ENCODE data around the gene PPP1R12B.
"Not testable (repeated sequence)": the region's sequence is repeated elsewhere in the genome, so short reads cannot be mapped to it uniquely, and the experiment has no call there.

The PPP1R12B gene

GRCh38 chr1:202349206-202349928, 868 bp downstream of the PPP1R12B start:
- DNase-seq (ENCODE audit: low spot score), result peak; percentile 68

- DNase-seq (ENCODE audit: low spot score), result no peak
Measured at GRCh38 chr1:202351725-202352124, 3.2 kb downstream of the PPP1R12B start.

GRCh38 chr1:202352583-202353197, 4.2 kb downstream of the PPP1R12B start:
- DNase-seq (ENCODE audit: low spot score), result not testable (repeated sequence)

GRCh38 chr1:202355944-202356553, 7.5 kb downstream of the PPP1R12B start:
- no peak for DNase-seq (ENCODE audit: low spot score)

- no peak for DNase-seq (ENCODE audit: low spot score)
Measured at GRCh38 chr1:202357506-202357905, 9.0 kb downstream of the PPP1R12B start.

GRCh38 chr1:202361224-202361623, 12.7 kb downstream of the PPP1R12B start:
- no peak for DNase-seq (ENCODE audit: low spot score)

- no peak for DNase-seq (ENCODE audit: low spot score)
Measured at GRCh38 chr1:202361701-202362100, 13.2 kb downstream of the PPP1R12B start.

GRCh38 chr1:202362212-202362611, 13.7 kb downstream of the PPP1R12B start:
- no peak for DNase-seq (ENCODE audit: low spot score)

- no peak for DNase-seq (ENCODE audit: low spot score)
Measured at GRCh38 chr1:202365092-202365815, 16.8 kb downstream of the PPP1R12B start.

GRCh38 chr1:202367271-202367670, 18.8 kb downstream of the PPP1R12B start:
- no peak for DNase-seq (ENCODE audit: low spot score)

GRCh38 chr1:202370906-202371305, 22.4 kb downstream of the PPP1R12B start:
- DNase-seq (ENCODE audit: low spot score), result not testable (repeated sequence)

- DNase-seq (ENCODE audit: low spot score), result no peak
Measured at GRCh38 chr1:202374099-202374498, 25.6 kb downstream of the PPP1R12B start.

GRCh38 chr1:202375175-202375574, 26.7 kb downstream of the PPP1R12B start:
- DNase-seq (ENCODE audit: low spot score), result not testable (repeated sequence)

- peak; percentile 8 for DNase-seq (ENCODE audit: low spot score)
Measured at GRCh38 chr1:202376247-202376646, 27.7 kb downstream of the PPP1R12B start.

- DNase-seq (ENCODE audit: low spot score), result not testable (repeated sequence)
Measured at GRCh38 chr1:202379884-202380529, 31.5 kb downstream of the PPP1R12B start.

GRCh38 chr1:202380535-202380934, 32.0 kb downstream of the PPP1R12B start:
- not testable (repeated sequence) for DNase-seq (ENCODE audit: low spot score)

- DNase-seq (ENCODE audit: low spot score), result not testable (repeated sequence)
Measured at GRCh38 chr1:202381867-202382266, 33.4 kb downstream of the PPP1R12B start.

GRCh38 chr1:202395831-202396230, 47.3 kb downstream of the PPP1R12B start:
- peak; percentile 47 for DNase-seq (ENCODE audit: low spot score)

- DNase-seq (ENCODE audit: low spot score), result no peak
Measured at GRCh38 chr1:202397256-202397655, 48.8 kb downstream of the PPP1R12B start.

GRCh38 chr1:202398439-202398838, 49.9 kb downstream of the PPP1R12B start:
- not testable (repeated sequence) for DNase-seq (ENCODE audit: low spot score)

GRCh38 chr1:202401771-202402170, 53.3 kb downstream of the PPP1R12B start:
- DNase-seq (ENCODE audit: low spot score), result not testable (repeated sequence)

- not testable (repeated sequence) for DNase-seq (ENCODE audit: low spot score)
Measured at GRCh38 chr1:202403381-202403780, 54.9 kb downstream of the PPP1R12B start.

Data from hepatic stellate cell (primary cell).